GM18520 (cell line): Measurements from ENCODE around the gene VGF.
"Not testable (repeated sequence)": the region's sequence is repeated elsewhere in the genome, so short reads cannot be mapped to it uniquely, and the experiment has no call there.

Source experiments
- ATAC-seq: cut with Tn5 transposase; IDR thresholded peaks from one replicate; pipeline ENCODE4 v1.9.1; 2021; ENCODE audit not compliant: unreplicated experiment

The VGF gene

GRCh38 chr7:101165075-101165957 lies at the start of gene VGF:
Gene VGF, minus strand, starts transcription at chr7:101165569. Its CDS starts 726 bp downstream, at chr7:101164843.
- peak; percentile 86 for ATAC-seq

GRCh38 chr7:101212014-101212413 lies 46.6 kb upstream of the VGF start:
- no peak for ATAC-seq

- ATAC-seq, result no peak
Measured at GRCh38 chr7:101211501-101211900, 46.1 kb upstream of the VGF start.

GRCh38 chr7:101210143-101210542 lies 44.8 kb upstream of the VGF start:
- no peak for ATAC-seq

GRCh38 chr7:101208794-101209193 lies 43.4 kb upstream of the VGF start:
- ATAC-seq, result no peak

- ATAC-seq, result no peak
Measured at GRCh38 chr7:101207459-101207858, 42.1 kb upstream of the VGF start.

GRCh38 chr7:101206665-101207042 lies 41.3 kb upstream of the VGF start:
- no peak for ATAC-seq

GRCh38 chr7:101205901-101206664 lies 40.7 kb upstream of the VGF start:
- ATAC-seq, result no peak

GRCh38 chr7:101203740-101204738 lies 38.7 kb upstream of the VGF start:
- not testable (repeated sequence) for ATAC-seq

- no peak for ATAC-seq
Measured at GRCh38 chr7:101202603-101202918, 37.2 kb upstream of the VGF start.

- ATAC-seq, result no peak
Measured at GRCh38 chr7:101201695-101202602, 36.6 kb upstream of the VGF start.

- no peak for ATAC-seq
Measured at GRCh38 chr7:101200862-101201599, 35.7 kb upstream of the VGF start, which contains the start of gene MOGAT3. Gene MOGAT3, minus strand, starts transcription at chr7:101201036. Its CDS starts 182 bp downstream, at chr7:101200854.

GRCh38 chr7:101200504-101200861 lies 35.1 kb upstream of the VGF start:
- no peak for ATAC-seq

- not testable (repeated sequence) for ATAC-seq
Measured at GRCh38 chr7:101199522-101199921, 34.2 kb upstream of the VGF start.

GRCh38 chr7:101198476-101198875 lies 33.1 kb upstream of the VGF start:
- no peak for ATAC-seq

- no peak for ATAC-seq
Measured at GRCh38 chr7:101197991-101198390, 32.6 kb upstream of the VGF start.

GRCh38 chr7:101195884-101196283 lies 30.5 kb upstream of the VGF start:
- ATAC-seq, result no peak

- ATAC-seq, result no peak
Measured at GRCh38 chr7:101189109-101189508, 23.7 kb upstream of the VGF start.

- no peak for ATAC-seq
Measured at GRCh38 chr7:101186844-101187428, 21.6 kb upstream of the VGF start.
